Esophagus muscularis mucosa (tissue), 3 donors: Measurements from ENCODE around the gene RTKN.

Experiments used
- CTCF ChIP-seq, 3 experiments: fragments of 200-600 bp in 2 of 3; fragments of 450-650 bp in 1 of 3; sonication (generic) in 2 of 3; IDR thresholded peaks; one replicate each; pipeline ENCODE4 v1.5.1; 2017 to 2019; ENCODE audit warnings: antibody characterized with exemption in 3 of 3, mild to moderate bottlenecking in 2 of 3, moderate library complexity in 1 of 3
- POLR2A ChIP-seq: fragments of 450-650 bp; IDR thresholded peaks from one replicate; pipeline ENCODE4 v1.6.1; 2017; ENCODE audit warnings: antibody characterized with exemption, moderate library complexity, mild to moderate bottlenecking, low read depth

- TF ChIP-seq CTCF (IDR thresholded peaks at IDR 0.05) (no peak), POLR2A (no peak)
These were observed 14.2 kb downstream of the RTKN start for GRCh38 chr2:74427551-74427950.
